ENCODE data around the gene ABCA2.

ABCA2 gene

GRCh38 chr9:137014166-137014565, 13.9 kb downstream of the ABCA2 start:
- no peak for DNase-seq (ENCODE audit: low spot score)
- TF ChIP-seq, protein P1, sequence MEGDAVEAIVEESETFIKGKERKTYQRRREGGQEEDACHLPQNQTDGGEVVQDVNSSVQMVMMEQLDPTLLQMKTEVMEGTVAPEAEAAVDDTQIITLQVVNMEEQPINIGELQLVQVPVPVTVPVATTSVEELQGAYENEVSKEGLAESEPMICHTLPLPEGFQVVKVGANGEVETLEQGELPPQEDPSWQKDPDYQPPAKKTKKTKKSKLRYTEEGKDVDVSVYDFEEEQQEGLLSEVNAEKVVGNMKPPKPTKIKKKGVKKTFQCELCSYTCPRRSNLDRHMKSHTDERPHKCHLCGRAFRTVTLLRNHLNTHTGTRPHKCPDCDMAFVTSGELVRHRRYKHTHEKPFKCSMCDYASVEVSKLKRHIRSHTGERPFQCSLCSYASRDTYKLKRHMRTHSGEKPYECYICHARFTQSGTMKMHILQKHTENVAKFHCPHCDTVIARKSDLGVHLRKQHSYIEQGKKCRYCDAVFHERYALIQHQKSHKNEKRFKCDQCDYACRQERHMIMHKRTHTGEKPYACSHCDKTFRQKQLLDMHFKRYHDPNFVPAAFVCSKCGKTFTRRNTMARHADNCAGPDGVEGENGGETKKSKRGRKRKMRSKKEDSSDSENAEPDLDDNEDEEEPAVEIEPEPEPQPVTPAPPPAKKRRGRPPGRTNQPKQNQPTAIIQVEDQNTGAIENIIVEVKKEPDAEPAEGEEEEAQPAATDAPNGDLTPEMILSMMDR (IDR thresholded peaks at IDR 0.05; ENCODE audit: extremely low read depth, missing control alignments) = no peak

DNA sequence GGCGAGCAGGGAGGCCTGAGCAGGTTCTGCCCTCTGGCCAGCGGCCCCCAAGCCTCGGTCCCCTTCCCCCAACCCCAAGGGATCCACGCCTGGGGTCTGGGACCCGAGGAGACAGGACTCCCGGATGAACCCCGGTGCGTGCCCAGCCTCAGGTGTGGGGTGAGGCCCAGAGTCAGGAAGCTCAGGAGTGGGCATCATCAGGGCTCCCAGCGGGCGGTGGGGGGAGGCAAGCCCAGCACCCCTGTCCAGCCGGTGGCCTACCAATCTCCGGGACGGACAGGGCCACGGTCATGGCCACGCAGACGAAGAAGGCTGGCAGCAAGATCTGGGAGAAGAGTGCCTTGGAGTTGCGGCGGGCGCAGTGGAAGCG, 14.5 kb downstream of the ABCA2 start:
- TF ChIP-seq, protein P1 (IDR thresholded peaks at IDR 0.05; ENCODE audit: extremely low read depth, missing control alignments) = no peak
- no peak for DNase-seq (ENCODE audit: low spot score)

DNA sequence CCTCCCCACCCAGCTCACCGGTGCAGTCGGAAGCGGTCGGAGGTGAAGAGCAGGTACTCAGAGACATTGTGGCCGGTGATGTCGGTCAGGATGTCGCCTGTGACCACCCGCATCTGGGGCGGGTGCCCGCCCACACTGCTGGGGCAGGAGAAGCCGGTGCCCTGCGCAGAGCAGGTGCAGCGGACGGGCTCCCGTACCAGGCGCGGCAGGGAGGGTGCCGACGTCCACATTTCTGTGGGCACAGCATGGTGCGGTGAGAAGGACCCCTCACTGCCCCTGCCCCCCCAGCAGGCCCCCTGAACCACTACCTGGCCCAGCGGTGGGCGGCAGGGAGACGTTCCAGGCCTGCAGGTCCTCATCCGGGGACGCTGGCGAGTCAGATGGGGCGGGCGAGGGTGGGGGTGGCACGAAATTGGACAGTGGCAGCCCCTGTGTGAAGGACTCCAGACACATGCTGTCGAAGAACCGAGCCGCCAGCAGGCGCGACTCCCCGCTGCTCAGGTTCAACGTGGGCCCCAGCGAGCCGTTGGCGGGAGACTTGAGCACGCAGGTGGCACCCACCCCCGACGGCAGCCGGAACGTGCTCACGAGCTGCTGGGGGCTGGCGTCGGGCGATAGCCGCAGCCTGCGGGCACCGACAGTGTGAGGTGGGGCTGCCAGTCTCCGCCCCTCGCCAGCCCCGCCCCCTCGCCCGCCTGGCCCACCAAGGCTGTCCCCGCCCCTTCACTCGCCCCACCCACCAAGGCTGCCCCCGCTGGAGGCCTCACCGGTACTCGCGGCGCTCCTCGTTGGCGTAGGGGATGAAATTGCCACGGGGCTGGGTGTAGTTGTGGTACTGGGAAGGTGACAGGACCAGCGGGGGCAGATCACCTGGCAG, 15.1 kb downstream of the ABCA2 start:
- no peak for DNase-seq (ENCODE audit: low spot score)
- TF ChIP-seq, protein P1 (IDR thresholded peaks at IDR 0.05; ENCODE audit: extremely low read depth, missing control alignments) = no peak

GRCh38 chr9:137011907-137012675, 15.9 kb downstream of the ABCA2 start:
- no peak for DNase-seq (ENCODE audit: low spot score)
- TF ChIP-seq, protein P1 (IDR thresholded peaks at IDR 0.05; ENCODE audit: extremely low read depth, missing control alignments) = no peak

DNA sequence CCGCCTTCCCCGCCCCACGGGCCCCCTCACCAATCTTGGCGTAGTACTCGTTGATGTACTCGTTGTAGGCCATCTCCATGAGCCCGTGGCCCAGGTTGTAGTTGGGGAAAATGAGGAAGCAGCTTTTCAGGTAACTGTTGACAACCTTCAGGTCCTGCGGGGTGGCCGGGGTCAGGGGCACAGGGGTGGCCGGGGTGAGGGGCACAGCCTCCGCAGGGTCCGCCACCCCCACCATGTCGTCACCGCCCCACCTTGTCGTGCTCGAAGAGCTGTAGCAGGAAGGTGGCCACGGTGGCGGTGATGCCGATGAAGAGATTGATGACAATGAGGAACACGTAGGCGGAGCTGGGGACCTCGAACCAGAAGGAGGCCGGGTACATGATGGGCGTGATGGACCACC, 16.9 kb downstream of the ABCA2 start:
- DNase-seq (ENCODE audit: low spot score) = no peak
- TF ChIP-seq, protein P1 (IDR thresholded peaks at IDR 0.05; ENCODE audit: extremely low read depth, missing control alignments) = no peak

DNA sequence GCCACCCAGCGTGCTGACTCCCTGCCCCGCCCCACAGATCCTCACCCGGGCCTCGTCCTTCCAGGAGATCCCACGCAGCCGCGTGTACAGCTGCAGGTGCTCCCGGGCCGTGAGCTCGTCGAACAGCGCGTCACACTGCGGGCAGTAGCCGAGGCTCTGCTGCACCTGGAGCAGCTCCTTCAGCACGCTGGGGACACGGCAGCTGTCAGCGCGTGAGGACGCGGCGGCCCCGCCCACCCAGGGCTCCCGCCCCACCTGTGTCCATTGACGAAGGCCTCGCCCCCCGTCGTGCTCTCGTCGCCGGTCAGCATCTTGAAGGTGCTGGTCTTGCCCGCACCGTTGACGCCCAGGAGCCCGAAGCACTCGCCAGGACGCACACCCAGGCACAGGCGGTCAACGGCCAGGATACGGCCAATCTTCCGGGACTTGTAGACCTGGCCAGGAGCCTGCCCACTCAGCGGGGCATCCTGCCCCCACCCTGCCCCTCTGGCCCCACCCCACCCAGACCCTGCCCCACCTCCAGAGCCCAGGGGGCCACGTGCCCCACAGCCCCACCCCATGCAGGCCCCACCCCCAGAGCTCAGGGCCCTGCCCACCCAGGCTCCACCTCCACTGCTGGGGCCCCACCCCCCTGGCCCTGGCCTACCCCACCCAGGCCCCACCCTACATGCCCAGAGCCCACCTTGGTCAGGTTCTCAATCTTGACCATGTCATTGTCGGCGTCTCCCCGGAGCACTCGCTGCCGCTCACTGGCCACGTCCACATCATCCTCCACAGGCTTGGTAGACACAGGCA, 17.9 kb downstream of the ABCA2 start:
- TF ChIP-seq, protein P1 (IDR thresholded peaks at IDR 0.05; ENCODE audit: extremely low read depth, missing control alignments) = no peak
- no peak for DNase-seq (ENCODE audit: low spot score)
